OCI-LY7 (cell line): ENCODE measurements around the gene CR1L. TPM values are rescaled to one million over a fixed set of nuclear protein-coding genes. Genes with fewer than 3 reads are reported as not detected.

ENCODE experiments used
- Bru-seq: library from RNA; stranded (reverse); fragments of 400-500 nt; gene quantifications from one replicate; lab custom pipeline; 2021; lab: Mats Ljungman, UMichigan
- BruChase-seq, 2 experiments: library from RNA; stranded (reverse); fragments of 400-500 nt; gene quantifications; one replicate each; lab custom pipeline; 2021; lab: Mats Ljungman, UMichigan
- BruUV-seq: library from RNA; stranded (reverse); fragments of 400-500 nt; replicated peaks from 2 replicates; lab custom pipeline; 2021; lab: Mats Ljungman, UMichigan
- CTCF ChIA-PET: fragments of 300-600 bp; sonication (Branson Sonifier 250); formaldehyde crosslinking; loops from one replicate; lab custom pipeline; 2022; ENCODE audit warnings: antibody characterized with exemption; ENCODE audit not compliant: unreplicated experiment; lab: Charles Lee
- POLR2A ChIA-PET: fragments of 300-600 bp; sonication (Branson Sonifier 250); formaldehyde crosslinking; loops from one replicate; lab custom pipeline; 2022; ENCODE audit warnings: antibody characterized with exemption; lab: Charles Lee
- DNase-seq: peaks from one replicate; pipeline ENCODE4 v3.0.0-alpha.2; 2015; ENCODE audit warnings: low spot score
- H2AFZ ChIP-seq: fragments of 200-600 bp; sonication (generic), shearing (Covaris generic); 2 replicates; pipeline ENCODE4 v1.6.1; 2014; ENCODE audit warnings: mild to moderate bottlenecking, antibody characterized with exemption, low read length, moderate library complexity
- H3K27ac ChIP-seq: fragments of 200-600 bp; sonication (generic); 2 replicates; pipeline ENCODE4 v1.5.1; 2014; ENCODE audit warnings: mixed run types, low read depth, mild to moderate bottlenecking, moderate library complexity, low read length, inconsistent platforms; ENCODE audit not compliant: poor library complexity, severe bottlenecking
- H3K36me3 ChIP-seq: fragments of 200-600 bp; sonication (generic); 2 replicates; pipeline ENCODE4 v1.6.1; 2014; ENCODE audit warnings: mild to moderate bottlenecking, antibody characterized with exemption, low read length, moderate library complexity, mixed read lengths; ENCODE audit not compliant: insufficient read depth
- H3K4me1 ChIP-seq: fragments of 200-600 bp; sonication (generic); 2 replicates; pipeline ENCODE4 v1.5.1; 2014; ENCODE audit warnings: mild to moderate bottlenecking, low read length; ENCODE audit not compliant: insufficient read depth, poor library complexity, severe bottlenecking
- H3K4me2 ChIP-seq: fragments of 200-600 bp; sonication (generic); 2 replicates; pipeline ENCODE4 v1.6.1; 2014; ENCODE audit warnings: mild to moderate bottlenecking, low read length
- H3K4me3 ChIP-seq: fragments of 200-600 bp; sonication (generic); 2 replicates; pipeline ENCODE4 v1.5.1; 2014; ENCODE audit warnings: mild to moderate bottlenecking, low read depth, low read length; ENCODE audit not compliant: poor library complexity, severe bottlenecking
- H3K79me2 ChIP-seq: fragments of 200-600 bp; sonication (generic); 2 replicates; pipeline ENCODE4 v1.6.1; 2016; ENCODE audit warnings: low read depth, mild to moderate bottlenecking, low read length, moderate library complexity, mixed read lengths; ENCODE audit not compliant: insufficient read depth
- H3K9me2 ChIP-seq: fragments of 200-600 bp; sonication (generic); 2 replicates; pipeline ENCODE4 v1.6.1; 2016; ENCODE audit warnings: mild to moderate bottlenecking, low read length, mixed read lengths; ENCODE audit not compliant: insufficient read depth
- H3K9me3 ChIP-seq: fragments of 200-600 bp; sonication (generic); 2 replicates; pipeline ENCODE4 v1.6.1; 2014; ENCODE audit warnings: mild to moderate bottlenecking, mixed run types, low read length, mixed read lengths
- H4K20me1 ChIP-seq: fragments of 200-600 bp; sonication (generic); 2 replicates; pipeline ENCODE4 v1.6.1; 2014; ENCODE audit warnings: mild to moderate bottlenecking, antibody characterized with exemption, low read length, moderate library complexity, mixed read lengths; ENCODE audit not compliant: insufficient read depth
- CTCF ChIP-seq: fragments of 200-600 bp; sonication (generic); conservative IDR thresholded peaks from 2 replicates; pipeline ENCODE4 v1.5.1; 2014; ENCODE audit warnings: mild to moderate bottlenecking, antibody characterized with exemption, low read length, moderate library complexity, mixed read lengths
- EZH2phosphoT487 ChIP-seq: fragments of 200-600 bp; sonication (generic); IDR thresholded peaks from 2 replicates; pipeline ENCODE4 v1.6.1; 2018; ENCODE audit warnings: low read depth, borderline replicate concordance, mild to moderate bottlenecking, mixed run types, antibody characterized with exemption, low read length, moderate library complexity, mixed read lengths
- intact Hi-C: fragments of 100-400 bp; cut with micrococcal nuclease; formaldehyde crosslinking; loops from one replicate; pipeline ENCODE4 v1.10.0; 2022; ENCODE audit not compliant: unreplicated experiment
- long read RNA-seq: library from polyadenylated mRNA; stranded (forward); transcript quantifications from one replicate; pipeline ENCODE4 v2.0.0, GENCODE V29; 2022
- total RNA-seq, 2 experiments: library from RNA; depleted of rRNA in 1 of 2; stranded (reverse); fragments of >200 nt in 1 of 2; shearing (Covaris generic) in 1 of 2; gene quantifications; 2 replicates each; pipeline ENCODE4 v1.2.3, GENCODE V29; 2014 to 2022

The CR1L gene
- total RNA-seq (2014; rRNA removed; shearing (Covaris generic)) (not detected in 2 replicates), total RNA-seq (2022) (not detected in 2 replicates), Bru-seq, nascent RNA (not detected), BruChase-seq, experiment 1, labeled RNA remaining after a 6-hour chase (percentile 5 among the genes with signal in this experiment), BruChase-seq, experiment 2, labeled RNA remaining after a 2-hour chase (percentile 0 among the genes with signal in this experiment)
- long read RNA-seq, result 0 reads

- no peak for DNase-seq
- Histone ChIP-seq H3K4me2 (no peak within 1 kb of the TSS), H4K20me1 (no peaks in the 10 kb centered on the region), H2AFZ (no peak within 1 kb of the TSS), H3K4me3 (peak within 1 kb of the TSS; percentile 37), H3K9me3 (no peaks in the 10 kb centered on the region), H3K36me3 (no peaks in the 10 kb centered on the region), H3K79me2 (no peaks in the 10 kb centered on the region), H3K27ac (no peak within 1 kb of the TSS), H3K9me2 (no peaks in the 10 kb centered on the region), H3K4me1 (no peaks in the 10 kb centered on the region)
- TF ChIP-seq CTCF (no peak), EZH2phosphoT487 (no peak)
- no TSS peak for BruUV-seq
- intact Hi-C loops, result no loop called here
- CTCF ChIA-PET, result no interaction called here
- POLR2A ChIA-PET, result no interaction called here
These were observed at the start of gene CR1L for GRCh38 chr1:207644852-207645634. Gene CR1L (plus strand): TSS chr1:207645133. CDS start chr1:207645234, 101 bp downstream.

- ChIA-PET POLR2A (interaction anchor here (0.6 kb wide), 1 partner anchor 10 kb away, joined by 3 read pairs; no protein-coding TSS in a partner anchor), CTCF (no interaction called here)
- H3K9me2 ChIP-seq, result no peaks in the 10 kb centered on the region
- no peak overlapping the region for H3K4me2 ChIP-seq
- intact Hi-C loops, result no loop called here
- H3K9me3 ChIP-seq, result no peaks in the 10 kb centered on the region
- no peak for DNase-seq
- H4K20me1 ChIP-seq, result no peaks in the 10 kb centered on the region
- no peak overlapping the region for H3K27ac ChIP-seq
- H3K4me1 ChIP-seq, result no peaks in the 10 kb centered on the region
- no peak overlapping the region for H3K4me3 ChIP-seq
- no peaks in the 10 kb centered on the region for H3K79me2 ChIP-seq
- TF ChIP-seq CTCF (no peak), EZH2phosphoT487 (no peak)
- no peak overlapping the region for H2AFZ ChIP-seq
- no TSS peak for BruUV-seq
- no peaks in the 10 kb centered on the region for H3K36me3 ChIP-seq
These were observed 41.2 kb upstream of the CR1L start for GRCh38 chr1:207603777-207604176.
